Measurements from ENCODE around the gene PAGR1. TPM values are rescaled to one million over a fixed set of nuclear protein-coding genes. Genes with fewer than 3 reads are reported as not detected.
A peak's percentile ranks its signal among the peaks of the same experiment; 100 is the strongest.
"Not testable (repeated sequence)": the region's sequence is repeated elsewhere in the genome, so short reads cannot be mapped to it uniquely, and the experiment has no call there.

PAGR1 gene
- total RNA-seq, 1 experiment from 2014 or later = 28.2 TPM

DNA sequence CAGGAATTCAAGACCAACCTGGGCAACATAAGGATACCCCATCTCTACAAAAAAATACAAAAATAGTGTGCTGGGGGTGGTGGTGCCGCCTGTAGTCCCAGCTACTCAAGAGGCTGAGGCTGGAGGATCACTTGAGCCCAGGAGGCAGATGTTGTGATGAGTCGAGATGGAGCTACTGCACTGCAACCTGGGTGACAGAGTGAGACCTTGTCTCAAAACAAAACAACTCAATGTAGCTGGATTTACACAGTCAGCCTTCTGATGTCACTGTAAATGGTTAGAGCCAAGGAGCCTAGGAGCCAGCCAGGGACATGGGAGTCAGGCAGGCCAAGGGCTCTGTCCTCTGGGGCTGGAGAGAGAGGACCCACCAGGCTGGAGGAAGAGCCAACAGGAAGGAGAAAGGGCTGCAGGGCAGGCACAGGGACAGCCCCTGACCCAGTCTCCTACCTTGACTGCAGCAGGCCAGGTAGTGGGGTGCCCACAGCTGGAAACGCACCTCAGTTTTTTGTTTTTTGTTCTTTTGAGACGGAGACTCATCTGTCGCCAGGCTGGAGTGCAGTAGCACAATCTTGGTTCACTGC, 38.7 kb downstream of the PAGR1 start:
- no peaks in the 10 kb centered on the region for H3K4me1 ChIP-seq
- H3K27me3 ChIP-seq = no peaks in the 10 kb centered on the region
- no peak overlapping the region for H3K27ac ChIP-seq
- H3K36me3 ChIP-seq = no peaks in the 10 kb centered on the region
- no peak for DNase-seq
- no peaks in the 10 kb centered on the region for H3K9me3 ChIP-seq (replicated peaks)
- no peak overlapping the region for H3K4me3 ChIP-seq

DNA sequence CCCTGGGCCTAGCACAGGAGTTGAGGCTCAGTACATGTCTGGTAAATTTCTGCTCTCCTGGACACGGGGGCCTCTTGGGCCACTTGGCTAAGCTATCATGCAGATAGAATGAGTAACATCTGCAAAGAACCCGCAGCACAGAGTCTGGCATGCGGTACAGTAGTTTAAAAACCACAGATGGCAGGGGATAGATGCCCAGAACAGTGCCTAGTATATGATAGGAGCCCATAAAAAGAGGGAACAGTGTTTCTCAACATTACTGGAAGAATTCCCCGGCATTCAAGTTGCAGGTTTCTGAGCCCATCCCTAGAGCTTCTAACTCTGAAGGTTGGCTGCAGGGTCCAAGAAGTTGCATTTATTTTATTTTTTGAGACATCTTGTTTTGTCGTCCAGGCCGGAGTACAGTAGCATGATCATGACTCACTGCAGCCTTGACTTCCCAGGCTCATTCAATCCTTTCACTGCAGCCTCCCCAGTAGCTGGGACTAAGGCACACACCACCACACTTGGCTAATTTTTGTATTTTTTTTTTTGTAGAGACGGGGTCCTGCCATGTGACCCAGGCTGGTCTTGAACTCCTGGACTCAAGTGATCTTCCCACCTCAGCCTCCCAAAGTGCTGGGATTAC, 41.3 kb downstream of the PAGR1 start:
- Histone ChIP-seq H3K4me3 (no peak overlapping the region), H3K4me1 (no peaks in the 10 kb centered on the region), H3K9me3 (replicated peaks) (no peaks in the 10 kb centered on the region), H3K36me3 (no peaks in the 10 kb centered on the region), H3K27me3 (no peaks in the 10 kb centered on the region), H3K27ac (no peak overlapping the region)
- DNase-seq = no peak

DNA sequence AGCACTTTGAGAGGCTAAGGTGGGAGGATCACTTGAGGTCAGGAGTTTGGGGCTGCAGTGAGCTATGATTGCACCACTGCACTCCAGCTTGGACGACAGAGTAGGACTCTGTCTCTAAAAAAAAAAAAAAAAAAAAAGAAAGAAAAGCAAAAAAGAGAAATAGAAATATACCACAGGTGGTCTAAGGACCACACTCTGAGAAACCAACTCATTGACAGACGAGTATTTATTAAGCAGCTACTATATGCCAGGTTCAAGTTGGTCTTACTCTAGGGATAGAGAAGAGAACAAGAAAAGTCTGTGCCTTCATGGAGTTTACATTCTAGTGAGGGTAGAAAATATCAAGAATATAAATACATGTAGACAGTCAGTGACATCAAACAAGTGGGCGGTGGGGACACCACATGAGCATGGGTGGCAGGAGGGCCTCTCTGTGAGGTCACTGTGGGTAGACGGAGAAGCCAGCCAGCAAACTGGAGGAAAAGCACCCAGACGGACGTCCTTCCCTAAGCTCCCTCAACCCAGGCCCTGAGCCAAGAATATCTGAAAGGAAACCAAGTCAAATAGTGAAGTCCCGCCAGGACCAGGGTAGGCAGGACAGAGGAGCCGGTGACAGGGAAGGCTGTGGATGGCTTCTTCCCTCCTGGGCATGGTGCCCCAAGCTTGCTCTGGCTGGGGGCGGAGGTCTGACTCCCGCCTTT, 42.3 kb downstream of the PAGR1 start:
- Histone ChIP-seq H3K4me3 (no peak overlapping the region), H3K9me3 (replicated peaks) (no peaks in the 10 kb centered on the region), H3K27me3 (no peaks in the 10 kb centered on the region), H3K27ac (no peak overlapping the region), H3K4me1 (no peaks in the 10 kb centered on the region), H3K36me3 (no peaks in the 10 kb centered on the region)
- no peak for DNase-seq

DNA sequence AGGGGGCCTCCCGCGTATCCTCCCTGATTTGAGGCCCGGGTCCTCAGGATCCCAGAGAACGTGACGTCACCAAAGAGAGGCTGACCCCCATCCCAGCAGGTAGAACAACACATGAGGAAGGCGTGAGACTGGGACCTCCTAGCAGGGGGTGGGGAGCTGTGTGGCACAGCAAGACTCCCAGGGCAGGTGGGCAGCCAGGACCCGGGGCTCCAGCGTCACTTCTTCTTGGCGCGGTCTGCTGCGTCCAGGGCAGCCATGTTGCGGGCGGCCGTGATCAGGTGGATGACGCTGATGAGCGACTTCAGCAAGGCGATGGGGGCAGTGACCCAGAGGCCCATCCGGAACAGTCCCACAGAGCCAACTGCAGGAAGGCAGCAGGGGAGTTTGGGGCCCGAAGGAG, 43.0 kb downstream of the PAGR1 start:
- no peaks in the 10 kb centered on the region for H3K4me1 ChIP-seq
- no peak for DNase-seq
- H3K4me3 ChIP-seq = no peak overlapping the region
- no peaks in the 10 kb centered on the region for H3K27me3 ChIP-seq
- no peaks in the 10 kb centered on the region for H3K36me3 ChIP-seq
- no peaks in the 10 kb centered on the region for H3K9me3 ChIP-seq (replicated peaks)
- no peak overlapping the region for H3K27ac ChIP-seq

DNA sequence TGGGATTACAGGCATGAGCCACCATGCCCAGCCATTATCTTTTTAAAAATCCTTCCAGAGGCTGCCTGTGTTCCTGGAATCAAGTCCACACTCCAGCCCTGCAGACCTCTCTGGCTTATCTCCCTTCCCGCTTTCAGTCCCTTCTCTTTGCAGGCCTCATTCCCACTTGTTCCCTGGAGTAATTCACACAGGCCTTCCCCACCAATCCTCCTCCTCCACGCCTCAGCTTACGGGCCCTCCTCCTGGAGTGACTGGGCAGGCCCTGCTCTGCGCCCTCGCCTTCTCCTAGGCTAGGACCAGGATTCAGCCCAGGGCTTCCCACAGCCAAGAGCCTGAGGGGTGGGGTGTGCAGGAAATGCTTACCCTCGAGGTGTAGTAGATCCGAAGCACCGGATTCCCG, 44.3 kb downstream of the PAGR1 start:
- no peaks in the 10 kb centered on the region for H3K27me3 ChIP-seq
- no peak overlapping the region for H3K27ac ChIP-seq

DNA sequence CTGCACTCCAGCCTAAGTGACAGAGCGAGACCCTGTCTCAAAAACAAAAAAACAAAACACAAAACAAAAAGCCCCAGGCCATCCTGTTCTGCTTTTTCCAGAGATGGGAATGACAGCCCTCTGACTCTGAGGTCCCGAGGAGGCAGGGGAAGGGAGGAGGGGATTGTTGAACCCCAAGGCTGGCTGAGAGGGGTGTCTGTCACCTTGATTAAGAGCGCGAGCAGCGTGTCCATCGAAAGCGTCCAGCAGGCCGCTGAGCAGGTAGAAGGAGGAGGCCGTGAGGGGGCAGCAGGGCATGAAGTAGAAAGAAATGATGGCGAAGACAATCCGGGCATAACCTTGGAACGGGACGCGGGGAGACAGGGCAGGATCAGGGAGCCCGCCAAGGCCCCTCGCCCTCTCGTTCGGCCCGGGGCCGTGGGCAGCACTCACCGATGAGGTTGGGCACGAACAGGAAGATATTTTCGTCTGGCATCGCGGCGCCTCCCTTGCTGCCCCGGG, 46.5 kb downstream of the PAGR1 start:
- Histone ChIP-seq H3K36me3 (no peaks in the 10 kb centered on the region), H3K27ac (no peak overlapping the region; the same call in 1 of the 2 replicates), H3K4me3 (peak overlapping the region; percentile 80), H3K4me1 (no peaks in the 10 kb centered on the region), H3K9me3 (replicated peaks) (no peaks in the 10 kb centered on the region), H3K27me3 (no peaks in the 10 kb centered on the region)
- peak in 1 of 2 experiments; percentile 20 for DNase-seq

More for the DNA sequence above, 44.3 kb downstream of the PAGR1 start:
- no peak for DNase-seq
- no peaks in the 10 kb centered on the region for H3K4me1 ChIP-seq
- no peaks in the 10 kb centered on the region for H3K9me3 ChIP-seq (replicated peaks)
- H3K4me3 ChIP-seq = no peak overlapping the region
- H3K36me3 ChIP-seq = no peaks in the 10 kb centered on the region

DNA sequence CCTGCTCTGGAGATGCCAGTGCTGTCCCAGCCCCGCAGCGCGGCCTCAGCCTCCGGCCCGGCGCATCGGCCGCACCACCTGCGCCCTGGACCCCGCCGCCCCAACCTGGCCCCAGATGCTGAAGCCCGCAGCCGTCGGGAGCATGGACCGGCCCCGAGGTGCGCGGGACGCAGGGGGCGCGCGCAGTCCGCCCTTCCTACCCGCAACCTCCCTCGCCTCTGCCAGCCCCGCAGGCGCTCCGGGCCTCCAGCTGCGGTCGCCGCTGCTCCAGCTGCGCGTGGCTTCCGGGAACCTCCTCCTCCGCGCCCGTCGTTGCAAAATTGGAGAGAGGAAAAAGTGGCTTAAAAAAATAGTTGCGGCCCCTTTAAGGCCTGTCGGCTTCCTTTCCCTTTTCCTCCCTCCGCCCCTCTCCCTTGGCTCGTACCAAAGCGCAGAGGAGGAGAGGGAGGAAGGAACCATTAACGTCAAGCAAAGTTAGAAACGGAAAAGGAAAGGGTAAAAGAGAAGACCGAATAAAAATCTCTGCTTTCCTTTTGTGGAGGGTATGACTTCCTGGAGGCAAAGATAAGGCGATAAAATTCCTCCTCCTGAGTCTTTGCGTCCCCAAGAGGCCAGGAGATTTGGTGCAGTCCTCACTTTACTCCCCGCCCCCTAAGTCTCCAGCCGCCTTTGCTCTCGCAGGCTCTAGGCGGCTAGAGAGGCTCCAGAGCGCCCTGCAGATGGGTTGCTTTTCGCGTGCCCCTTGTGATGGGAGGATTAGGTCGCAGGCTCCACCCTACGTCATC, 47.1 kb downstream of the PAGR1 start, which contains the start of gene CDIPT:
Gene CDIPT (minus strand): TSS at position 343 of the 785 bp plus-strand sequence. CDS start 369 bp downstream, outside the sequence.
- DNase-seq = peak; percentile 93 to 96
- no peaks in the 10 kb centered on the region for H3K36me3 ChIP-seq
- H3K9me3 ChIP-seq (replicated peaks) = no peaks in the 10 kb centered on the region
- H3K4me1 ChIP-seq = no peaks in the 10 kb centered on the region
- no peaks in the 10 kb centered on the region for H3K27me3 ChIP-seq
- peak within 1 kb of the TSS; percentile 80 for H3K4me3 ChIP-seq
- H3K27ac ChIP-seq = peak within 1 kb of the TSS; percentile 98

DNA sequence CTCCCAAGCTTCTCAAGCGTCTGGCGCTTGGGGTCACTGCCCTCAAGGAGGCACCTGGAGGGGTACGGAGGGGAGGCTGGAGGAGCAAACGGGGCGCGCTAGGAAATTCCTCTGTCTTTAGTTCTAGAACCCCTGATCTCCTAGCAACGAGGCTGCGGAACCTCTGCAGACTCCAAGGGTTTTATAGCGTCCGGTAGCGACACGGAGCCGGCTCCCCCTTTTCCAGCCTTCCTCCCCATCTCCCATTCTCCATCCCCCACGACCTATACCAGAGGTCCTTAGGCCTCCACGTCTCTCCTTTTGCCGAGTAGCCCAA, 47.7 kb downstream of the PAGR1 start:
- Histone ChIP-seq H3K4me1 (no peaks in the 10 kb centered on the region), H3K27me3 (0 out of 2 replicates have a peak, but pooled peaks cover 2% of the 10 kb centered on the region), H3K36me3 (no peaks in the 10 kb centered on the region), H3K4me3 (peak overlapping the region; percentile 80; the same call in 1 of the 2 replicates), H3K9me3 (replicated peaks) (no peaks in the 10 kb centered on the region), H3K27ac (peak overlapping the region; percentile 98)
- DNase-seq = no peak

DNA sequence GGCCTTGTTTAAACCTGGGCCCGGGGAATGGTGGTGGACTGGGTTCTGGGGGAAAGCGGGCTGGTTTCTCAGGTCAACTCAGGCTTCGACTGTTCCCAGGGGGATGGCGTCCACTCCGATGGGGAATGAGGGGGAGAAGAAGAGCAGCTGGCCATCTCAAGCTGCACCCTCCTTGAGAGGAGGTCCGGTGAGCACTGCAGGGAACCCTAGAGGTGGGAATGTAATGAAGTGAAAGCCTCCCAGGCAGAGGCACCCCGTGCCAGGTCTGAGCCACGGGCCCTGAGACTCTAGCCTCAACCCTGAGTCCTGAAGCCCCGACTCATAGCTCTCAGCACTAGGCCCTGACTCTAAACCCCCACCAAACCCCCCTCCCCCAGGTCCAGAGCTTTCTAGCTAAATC, 48.3 kb downstream of the PAGR1 start:
- Histone ChIP-seq H3K4me3 (no peak overlapping the region), H3K4me1 (no peaks in the 10 kb centered on the region), H3K36me3 (no peaks in the 10 kb centered on the region), H3K9me3 (replicated peaks) (no peaks in the 10 kb centered on the region), H3K27ac (no peak overlapping the region), H3K27me3 (0 out of 2 replicates have a peak, but pooled peaks cover 3% of the 10 kb centered on the region)
- no peak for DNase-seq

DNA sequence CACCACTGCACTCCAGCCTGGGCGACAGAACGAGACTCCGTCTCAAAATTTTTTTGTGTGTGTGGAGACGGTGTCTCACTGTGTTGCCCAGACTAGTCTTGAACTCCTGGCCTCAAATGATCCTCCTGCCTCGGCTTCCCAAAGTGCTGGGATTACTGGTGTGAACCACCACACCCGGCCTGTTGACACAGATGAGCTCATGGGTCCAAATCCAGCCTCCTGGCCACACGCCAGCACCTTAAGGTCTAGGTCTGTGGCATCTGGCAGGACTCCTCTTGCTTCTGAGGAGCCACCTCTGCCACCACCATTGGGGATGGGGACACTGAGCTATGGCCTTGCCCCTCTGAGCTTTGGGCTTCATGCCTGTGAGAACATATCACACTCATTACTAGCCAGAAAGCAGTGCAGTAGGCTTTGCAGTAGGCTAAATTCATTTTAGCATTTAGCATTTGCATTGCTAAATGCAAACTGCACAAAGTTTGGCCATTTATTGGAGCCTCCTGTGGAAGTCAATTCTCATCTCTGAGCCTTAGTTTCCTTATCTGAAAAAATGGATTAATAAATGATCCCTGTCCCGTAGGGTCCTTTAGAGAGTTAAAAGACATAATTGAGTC, 52.6 kb downstream of the PAGR1 start:
- no peaks in the 10 kb centered on the region for H3K4me1 ChIP-seq
- no peak overlapping the region for H3K4me3 ChIP-seq
- H3K36me3 ChIP-seq = no peaks in the 10 kb centered on the region
- no peak overlapping the region for H3K27ac ChIP-seq
- H3K9me3 ChIP-seq (replicated peaks) = no peaks in the 10 kb centered on the region
- peaks cover 3% of the 10 kb centered on the region; the same call in 1 of the 2 replicates for H3K27me3 ChIP-seq
- peak in 1 of 2 experiments; percentile 18 for DNase-seq

DNA sequence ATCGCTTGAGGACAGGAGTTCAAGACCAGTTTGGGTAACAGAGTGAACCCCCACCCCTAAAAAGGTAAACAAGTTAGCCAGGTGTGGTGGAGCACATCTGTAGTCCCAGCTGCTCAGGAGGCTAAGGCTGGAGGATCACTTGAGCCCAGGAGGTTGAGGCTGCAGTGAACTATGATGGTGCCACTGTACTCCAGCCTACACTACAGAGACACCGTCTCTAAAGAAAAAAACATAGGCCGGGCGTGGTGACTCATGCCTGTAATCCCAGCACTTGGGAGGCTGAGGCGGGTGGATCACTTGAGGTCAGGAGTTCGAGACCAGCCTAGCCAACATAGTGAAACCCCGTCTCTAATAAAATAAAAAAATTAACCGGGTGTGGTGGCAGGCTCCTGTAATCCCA, 53.1 kb downstream of the PAGR1 start:
- H3K9me3 ChIP-seq (replicated peaks); H3K27ac ChIP-seq; H3K4me1 ChIP-seq; H3K36me3 ChIP-seq; H3K4me3 ChIP-seq; H3K27me3 ChIP-seq; DNase-seq: not testable (repeated sequence)

Other genes with a start within 250 kb of the PAGR1 start
- 0.96 and 2.1 TPM in 2 replicates for gene SPN, start 152.9 kb upstream of the PAGR1 start, total RNA-seq (2014; rRNA removed; shearing (Covaris generic))
- gene QPRT, start 137.0 kb upstream of the PAGR1 start, total RNA-seq (2014; rRNA removed; shearing (Covaris generic)) = 51.0 and 51.9 TPM in 2 replicates
- gene C16orf54, start 70.2 kb upstream of the PAGR1 start, total RNA-seq (2014; rRNA removed; shearing (Covaris generic)) = not detected in 2 replicates
- gene ZG16, start 37.9 kb upstream of the PAGR1 start, total RNA-seq (2014; rRNA removed; shearing (Covaris generic)) = not detected in 2 replicates
- 115 and 122 TPM in 2 replicates for gene KIF22, start 25.4 kb upstream of the PAGR1 start, total RNA-seq (2014; rRNA removed; shearing (Covaris generic))
- 186 and 221 TPM in 2 replicates for gene MAZ, start 9.6 kb upstream of the PAGR1 start, total RNA-seq (2014; rRNA removed; shearing (Covaris generic))
- 0.81 and 1.5 TPM in 2 replicates for gene PRRT2, start 4.0 kb upstream of the PAGR1 start, total RNA-seq (2014; rRNA removed; shearing (Covaris generic))
- 0.61 and 0.63 TPM in 2 replicates for gene MVP, start 4.3 kb downstream of the PAGR1 start, total RNA-seq (2014; rRNA removed; shearing (Covaris generic))
- gene CDIPT, start 47.1 kb downstream of the PAGR1 start, total RNA-seq (2014; rRNA removed; shearing (Covaris generic)) = 29.6 and 30.1 TPM in 2 replicates
- gene SEZ6L2, start 83.4 kb downstream of the PAGR1 start, total RNA-seq (2014; rRNA removed; shearing (Covaris generic)) = not detected in 2 replicates
- 0.06 and 0.35 TPM in 2 replicates for gene ASPHD1, start 84.3 kb downstream of the PAGR1 start, total RNA-seq (2014; rRNA removed; shearing (Covaris generic))
- 3.5 and 5.3 TPM in 2 replicates for gene KCTD13, start 110.1 kb downstream of the PAGR1 start, total RNA-seq (2014; rRNA removed; shearing (Covaris generic))
- gene TMEM219, start 145.9 kb downstream of the PAGR1 start, total RNA-seq (2014; rRNA removed; shearing (Covaris generic)) = 29.8 and 32.1 TPM in 2 replicates
- gene TAOK2, start 157.7 kb downstream of the PAGR1 start, total RNA-seq (2014; rRNA removed; shearing (Covaris generic)) = 27.3 and 30.6 TPM in 2 replicates
- 10.9 and 12.5 TPM in 2 replicates for gene HIRIP3, start 179.5 kb downstream of the PAGR1 start, total RNA-seq (2014; rRNA removed; shearing (Covaris generic))
- 54.5 and 55.7 TPM in 2 replicates for gene INO80E, start 180.1 kb downstream of the PAGR1 start, total RNA-seq (2014; rRNA removed; shearing (Covaris generic))
- gene DOC2A, start 194.9 kb downstream of the PAGR1 start, total RNA-seq (2014; rRNA removed; shearing (Covaris generic)) = not detected in 2 replicates
- not detected in 2 replicates for gene C16orf92, start 207.0 kb downstream of the PAGR1 start, total RNA-seq (2014; rRNA removed; shearing (Covaris generic))
- gene TLCD3B, start 215.1 kb downstream of the PAGR1 start, total RNA-seq (2014; rRNA removed; shearing (Covaris generic)) = 0.49 and 0.58 TPM in 2 replicates
- gene ALDOA, start 249.6 kb downstream of the PAGR1 start, total RNA-seq (2014; rRNA removed; shearing (Covaris generic)) = 646 and 744 TPM in 2 replicates

Measured in SJCRH30 (cell line).